DMS 273 (cell line): ENCODE results near the gene EIF2S3.
"Not testable (repeated sequence)": the region's sequence is repeated elsewhere in the genome, so short reads cannot be mapped to it uniquely, and the experiment has no call there.

ENCODE experiments used
- DNase-seq: peaks from one replicate; lab custom pipeline; 2025; ENCODE audit not compliant: unreplicated experiment; lab: John Stamatoyannopoulos, UW

Gene EIF2S3

GRCh38 chrX:24049643-24050042 is 5.1 kb upstream of the EIF2S3 start:
- DNase-seq, result not testable (repeated sequence)

DNA sequence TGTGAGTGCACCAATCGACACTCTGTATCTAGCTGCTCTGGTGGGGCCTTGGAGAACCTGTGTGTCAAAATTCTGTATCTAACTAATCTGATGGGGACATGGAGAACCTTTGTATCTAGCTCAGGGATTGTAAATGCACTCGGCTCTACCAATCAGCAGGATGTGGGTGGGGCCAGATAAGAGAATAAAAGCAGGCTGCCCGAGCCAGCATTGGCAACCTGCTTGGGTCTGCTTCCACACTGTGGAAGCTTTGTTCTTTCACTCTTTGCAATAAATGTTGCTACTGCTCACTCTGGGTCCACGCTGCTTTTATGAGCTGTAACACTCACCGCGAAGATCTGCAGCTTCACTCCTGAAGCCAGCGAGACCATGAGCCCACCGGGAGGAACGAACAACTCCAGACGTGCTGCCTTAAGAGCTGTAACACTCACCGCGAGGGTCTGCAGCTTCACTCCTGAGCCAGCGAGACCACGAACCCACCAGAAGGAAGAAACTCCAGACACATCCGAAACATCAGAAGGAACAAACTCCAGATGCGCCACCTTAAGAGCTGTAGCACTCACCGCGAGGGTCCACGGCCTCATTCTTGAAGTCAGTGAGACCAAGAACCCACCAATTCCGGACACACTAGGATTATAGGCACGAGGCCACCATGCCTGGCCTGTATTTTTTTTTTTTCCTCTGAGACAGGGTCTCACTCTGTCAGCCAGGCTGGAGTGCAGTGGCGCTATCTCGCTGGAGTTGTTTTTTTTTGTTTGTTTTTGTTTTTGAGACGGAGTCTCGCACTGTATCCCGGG is 4.0 kb upstream of the EIF2S3 start:
- not testable (repeated sequence) for DNase-seq

- no peak for DNase-seq
Observed at GRCh38 chrX:24055043-24055356, 244 bp downstream of the EIF2S3 start.

DNA sequence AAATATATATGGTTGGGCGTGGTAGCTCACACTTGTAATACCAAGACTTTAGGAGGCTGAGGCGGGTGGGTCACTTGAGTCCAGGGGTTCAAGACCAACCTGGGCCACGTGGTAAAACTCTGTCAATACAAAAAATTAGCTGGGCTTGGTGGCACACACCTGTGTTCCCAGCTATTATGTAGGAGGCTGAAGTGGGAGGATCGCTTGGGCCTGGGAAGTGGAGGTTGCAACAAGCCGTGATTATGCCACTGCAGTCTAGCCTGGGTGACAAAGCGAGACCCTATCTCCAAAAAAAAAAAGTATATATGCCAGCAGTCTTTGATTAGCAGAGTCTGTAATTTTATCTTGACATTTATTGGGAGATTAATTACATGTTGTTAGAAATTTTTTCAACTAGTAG is 8.7 kb downstream of the EIF2S3 start:
- DNase-seq, result no peak

GRCh38 chrX:24069877-24070276 is 15.1 kb downstream of the EIF2S3 start:
- DNase-seq, result no peak

DNA sequence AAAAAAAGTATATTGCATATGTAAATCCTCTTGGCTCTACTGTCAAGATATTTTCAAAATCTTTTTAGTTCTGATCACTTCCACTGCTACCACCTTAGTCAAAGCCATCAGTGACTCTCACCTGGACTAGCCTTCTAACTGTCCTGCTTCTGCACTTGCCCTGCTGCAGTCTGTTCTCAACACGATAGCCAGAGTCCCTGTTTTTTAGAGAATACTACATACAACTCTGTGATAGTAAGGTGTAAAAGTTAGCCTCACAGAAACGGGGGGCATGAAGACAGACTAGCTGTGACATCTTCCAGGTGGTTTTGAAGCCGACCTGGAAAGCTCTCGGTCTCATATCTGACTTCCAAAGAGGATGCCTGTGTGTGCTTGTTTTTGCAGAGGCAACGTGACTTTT is 24.7 kb downstream of the EIF2S3 start:
- no peak for DNase-seq

- not testable (repeated sequence) for DNase-seq
Observed at GRCh38 chrX:24080245-24080644, 25.5 kb downstream of the EIF2S3 start.

DNA sequence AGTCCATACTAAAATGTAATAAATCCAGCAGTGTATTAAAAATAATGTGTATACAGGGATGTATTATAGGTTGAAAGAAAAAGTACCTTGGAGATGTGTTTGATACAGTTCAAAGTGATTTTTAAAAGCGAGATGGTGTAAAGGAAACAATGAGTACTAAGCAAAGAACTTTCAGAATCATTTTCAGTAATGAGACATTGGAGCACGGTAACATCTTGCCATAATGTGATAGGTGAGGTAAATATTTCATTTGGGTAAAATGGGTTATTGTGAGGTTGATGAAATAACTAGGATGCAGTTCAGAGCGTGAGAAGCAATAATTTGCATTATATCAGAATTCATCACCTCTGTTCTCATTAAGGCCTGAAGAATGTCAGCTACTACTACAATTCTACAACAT is 25.9 kb downstream of the EIF2S3 start:
- no peak for DNase-seq

- DNase-seq, result peak; percentile 87
Observed at GRCh38 chrX:24081661-24082154, 27.0 kb downstream of the EIF2S3 start.

GRCh38 chrX:24082447-24082846 is 27.7 kb downstream of the EIF2S3 start:
- DNase-seq, result no peak

- no peak for DNase-seq
Observed at GRCh38 chrX:24085101-24085500, 30.3 kb downstream of the EIF2S3 start.

DNA sequence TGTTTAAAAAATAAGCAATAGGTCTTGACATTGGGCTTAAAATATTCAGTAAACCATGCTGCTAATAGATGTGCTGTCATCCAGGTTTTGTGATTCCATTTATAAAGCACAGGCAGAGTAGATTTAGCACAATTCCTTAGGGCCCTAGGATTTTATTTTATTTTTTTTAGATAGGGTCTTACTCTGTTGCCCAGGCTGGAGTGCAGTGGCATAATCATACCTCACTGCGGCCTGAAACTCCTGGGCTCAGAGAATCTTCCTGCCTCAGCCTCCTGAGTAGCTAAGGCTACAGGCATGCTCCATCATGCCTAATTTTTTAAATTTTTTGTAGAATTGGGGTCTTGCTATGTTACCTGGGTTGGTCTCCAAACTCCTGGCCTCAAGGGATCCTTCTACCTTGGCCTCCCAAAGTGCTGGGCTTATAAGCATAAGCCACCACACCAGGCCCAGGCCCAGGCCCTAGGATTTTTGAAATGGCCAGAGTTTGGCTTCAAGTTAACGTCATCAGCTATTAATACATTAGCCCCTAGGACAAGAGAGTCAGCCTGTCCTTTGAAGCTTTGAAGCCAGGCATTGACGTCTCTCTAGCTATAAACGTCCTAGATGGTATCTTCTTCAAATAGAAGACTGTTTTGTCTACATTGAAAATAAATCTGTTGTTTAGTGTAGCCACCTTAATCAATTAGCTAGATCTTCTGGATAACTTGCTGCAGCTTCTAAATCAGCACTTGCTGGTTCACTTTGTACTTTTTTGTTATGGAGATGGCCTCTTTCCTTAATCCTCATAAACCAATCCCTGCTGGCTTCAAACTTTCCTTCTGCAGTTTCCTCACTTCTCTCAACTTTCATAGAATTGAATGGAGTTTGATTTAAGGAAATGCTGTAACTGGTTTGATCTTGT is 35.8 kb downstream of the EIF2S3 start:
- no peak for DNase-seq

DNA sequence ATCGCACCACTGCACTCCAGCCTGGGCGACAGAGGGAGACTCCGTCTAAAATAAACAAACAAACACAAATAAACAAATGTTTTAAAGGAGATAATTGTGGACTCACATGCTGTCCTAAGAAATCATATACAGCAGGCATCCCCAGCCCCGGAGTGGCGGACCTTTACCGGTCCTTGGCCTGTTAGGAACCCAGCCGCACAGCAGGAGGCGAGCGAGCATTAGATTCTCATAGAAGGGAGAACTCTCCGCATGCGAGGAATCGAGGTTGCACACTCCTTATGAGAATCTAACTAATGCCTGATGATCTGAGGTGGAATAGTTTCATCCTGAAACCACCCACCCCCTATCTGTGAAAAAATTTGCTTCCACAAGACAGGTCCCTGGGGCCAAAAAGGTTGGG is 39.0 kb downstream of the EIF2S3 start:
- no peak for DNase-seq

- DNase-seq, result no peak
Observed at GRCh38 chrX:24097741-24098260, 43.0 kb downstream of the EIF2S3 start.

DNA sequence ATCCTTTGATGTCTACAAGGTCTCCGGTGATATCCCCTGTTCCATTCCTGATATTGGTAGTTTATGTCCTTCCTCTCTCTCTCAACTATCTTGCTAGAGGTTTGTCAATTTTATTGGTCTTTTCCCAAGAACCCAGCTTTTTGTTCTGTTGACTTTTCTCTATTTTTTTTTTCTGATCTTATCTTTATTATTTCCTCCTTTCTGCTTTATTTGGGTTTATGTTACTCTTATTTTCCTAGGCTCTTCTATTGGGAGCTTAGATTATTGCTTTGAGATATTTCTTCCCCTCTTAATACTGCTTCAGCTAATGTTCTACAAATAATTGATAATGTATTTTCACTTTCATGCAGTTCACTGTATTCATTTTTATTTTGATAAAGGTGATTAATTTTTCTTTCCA is 44.2 kb downstream of the EIF2S3 start:
- DNase-seq, result no peak

DNA sequence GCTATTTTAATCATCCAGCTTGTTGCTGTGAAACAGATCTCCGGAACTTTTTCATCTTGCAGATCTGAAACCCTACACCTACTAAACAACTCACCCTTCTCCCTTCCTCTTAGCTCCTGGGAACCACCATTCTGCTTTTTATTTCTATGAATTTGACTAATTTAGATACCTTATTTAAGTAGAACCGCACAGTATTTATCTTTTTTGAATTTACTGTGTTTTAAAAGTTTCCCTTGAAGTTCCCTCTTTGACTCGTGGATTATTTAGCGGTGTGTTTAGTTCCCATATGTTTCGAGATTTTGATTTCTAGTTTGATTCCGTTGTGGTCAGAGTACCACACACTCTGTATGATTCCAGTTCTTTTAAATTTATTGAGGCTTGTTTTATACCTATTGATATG is 44.6 kb downstream of the EIF2S3 start:
- no peak for DNase-seq

DNA sequence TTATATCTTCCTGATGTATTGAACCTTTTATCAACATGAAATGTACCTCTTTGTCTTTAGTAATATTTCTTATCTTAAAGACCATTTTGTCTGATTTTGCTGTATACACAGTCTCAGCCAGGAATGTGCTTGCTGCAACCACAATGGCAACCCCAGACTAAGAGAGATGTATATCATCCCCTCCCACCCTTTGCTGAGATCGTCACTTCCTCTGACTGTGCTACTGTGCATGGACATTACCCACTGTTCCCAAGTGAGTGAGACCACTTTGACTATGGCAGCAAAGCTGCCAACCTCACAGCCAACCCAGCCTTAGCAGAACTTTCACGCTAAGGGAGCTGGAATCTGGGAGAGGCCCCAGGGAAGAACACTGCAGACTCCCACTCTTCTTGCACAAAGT is 46.0 kb downstream of the EIF2S3 start:
- no peak for DNase-seq

- no peak for DNase-seq
Observed at GRCh38 chrX:24110069-24110468, 55.3 kb downstream of the EIF2S3 start.

DNA sequence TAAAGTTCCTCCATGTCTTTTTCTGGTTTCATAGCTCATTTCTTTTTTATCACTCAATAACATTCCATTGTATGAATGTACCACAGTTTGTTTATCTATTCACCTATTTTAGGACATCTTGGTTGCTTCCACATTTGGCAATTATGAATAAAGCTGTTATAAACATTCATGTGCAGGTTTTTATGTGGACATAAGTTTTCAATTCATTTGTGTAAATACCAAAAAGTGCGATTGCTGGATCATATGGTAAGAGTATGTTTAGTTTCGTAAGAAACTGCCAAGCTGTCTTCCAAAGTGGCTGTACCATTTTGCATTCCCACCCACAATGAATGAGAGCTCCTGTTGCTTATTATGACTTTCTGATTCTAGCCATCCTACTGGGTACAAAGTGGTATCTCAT is 58.4 kb downstream of the EIF2S3 start:
- no peak for DNase-seq

GRCh38 chrX:24117258-24117657 is 62.5 kb downstream of the EIF2S3 start:
- peak; percentile 90 for DNase-seq

- DNase-seq, result peak; percentile 38
Observed at GRCh38 chrX:24124244-24124799, 69.6 kb downstream of the EIF2S3 start.
